Measurements from ENCODE around the gene TMEM184A.

Gene TMEM184A

GRCh38 chr7:1546909-1547776, 8.9 kb downstream of the TMEM184A start:
- H3K18ac ChIP-seq (ENCODE audit: low read length), result no peak overlapping the region
- no peak overlapping the region for H4K8ac ChIP-seq (ENCODE audit: low read depth, low read length)
- peaks cover 2 to 6% of the 10 kb centered on the region in 2 experiments for H3K4me1 ChIP-seq (ENCODE audit: control insufficient read depth in 1 of 2, insufficient read depth in 2 of 2, low read length in 2 of 2)
- no peak overlapping the region for H3K4me3 ChIP-seq (ENCODE audit: low read depth, low read length)
- no peak overlapping the region for H3K9ac ChIP-seq (ENCODE audit: low read length)
- H3K27me3 ChIP-seq (ENCODE audit: insufficient read depth, low read length), result no peaks in the 10 kb centered on the region
- no peak overlapping the region for H4K12ac ChIP-seq (ENCODE audit: low read depth, low read length)
- no peak overlapping the region for H2AK5ac ChIP-seq (ENCODE audit: low read length)
- H3K14ac ChIP-seq (ENCODE audit: low read length), result no peak overlapping the region
- H3K79me2 ChIP-seq (ENCODE audit: control insufficient read depth, insufficient read depth, low read length, poor library complexity), result no peaks in the 10 kb centered on the region
- no peak overlapping the region for H2BK5ac ChIP-seq (ENCODE audit: low read depth, low read length, poor library complexity)
- no peak overlapping the region for H3K23ac ChIP-seq (ENCODE audit: low read length)
- no peak overlapping the region for H2BK12ac ChIP-seq (ENCODE audit: low read length)
- H3K27ac ChIP-seq (ENCODE audit: low read depth, low read length), result no peak overlapping the region
- no CpG with 5 or more reads among the region's 41 CpGs for WGBS (ENCODE audit: extremely low coverage, insufficient coverage, insufficient read length)
- no peak overlapping the region for H2AFZ ChIP-seq (ENCODE audit: insufficient read depth, low read length, poor library complexity)
- H3K4me2 ChIP-seq (ENCODE audit: low read length), result no peak overlapping the region
- no peak overlapping the region for H2BK120ac ChIP-seq (ENCODE audit: insufficient read depth, low read length, poor library complexity)
- peaks cover 34 to 39% of the 10 kb centered on the region in 2 experiments for H3K36me3 ChIP-seq (ENCODE audit: control insufficient read depth in 1 of 2, insufficient read depth in 2 of 2, low read length in 2 of 2)
- no peak overlapping the region for H3K4ac ChIP-seq (ENCODE audit: low read depth, low read length)
- no peak for DNase-seq
- no peaks in the 10 kb centered on the region for H3K79me1 ChIP-seq (ENCODE audit: low read length)
- no peak overlapping the region for H4K91ac ChIP-seq (ENCODE audit: low read depth, low read length)
- H3K9me3 ChIP-seq (ENCODE audit: insufficient read depth, low read depth, low read length), result no peaks in the 10 kb centered on the region

GRCh38 chr7:1546274-1546908, 9.6 kb downstream of the TMEM184A start:
- no peaks in the 10 kb centered on the region for H3K9me3 ChIP-seq (ENCODE audit: insufficient read depth, low read depth, low read length)
- H3K9ac ChIP-seq (ENCODE audit: low read length), result no peak overlapping the region

GRCh38 chr7:1545417-1546246, 10.4 kb downstream of the TMEM184A start:
- WGBS (ENCODE audit: extremely low coverage, insufficient coverage, insufficient read length), result no CpG with 5 or more reads among the region's 40 CpGs
- H3K4me2 ChIP-seq (ENCODE audit: low read length), result no peak overlapping the region

More at GRCh38 chr7:1546274-1546908, 9.6 kb downstream of the TMEM184A start:
- no peak overlapping the region for H3K4me2 ChIP-seq (ENCODE audit: low read length)
- peaks cover 2 to 6% of the 10 kb centered on the region in 2 experiments for H3K4me1 ChIP-seq (ENCODE audit: control insufficient read depth in 1 of 2, insufficient read depth in 2 of 2, low read length in 2 of 2)
- no peak overlapping the region for H3K27ac ChIP-seq (ENCODE audit: low read depth, low read length)
- no peak overlapping the region for H4K8ac ChIP-seq (ENCODE audit: low read depth, low read length)
- H3K23ac ChIP-seq (ENCODE audit: low read length), result no peak overlapping the region
- no peak overlapping the region for H2AK5ac ChIP-seq (ENCODE audit: low read length)
- no peaks in the 10 kb centered on the region for H3K27me3 ChIP-seq (ENCODE audit: insufficient read depth, low read length)
- H2BK5ac ChIP-seq (ENCODE audit: low read depth, low read length, poor library complexity), result no peak overlapping the region
- no peaks in the 10 kb centered on the region for H3K79me2 ChIP-seq (ENCODE audit: control insufficient read depth, insufficient read depth, low read length, poor library complexity)
- H4K91ac ChIP-seq (ENCODE audit: low read depth, low read length), result no peak overlapping the region
- H3K14ac ChIP-seq (ENCODE audit: low read length), result no peak overlapping the region
- no peak overlapping the region for H3K4ac ChIP-seq (ENCODE audit: low read depth, low read length)
- peaks cover 40 to 45% of the 10 kb centered on the region in 2 experiments for H3K36me3 ChIP-seq (ENCODE audit: control insufficient read depth in 1 of 2, insufficient read depth in 2 of 2, low read length in 2 of 2)
- no peak overlapping the region for H2BK120ac ChIP-seq (ENCODE audit: insufficient read depth, low read length, poor library complexity)
- DNase-seq, result no peak
- no peaks in the 10 kb centered on the region for H3K79me1 ChIP-seq (ENCODE audit: low read length)
- no peak overlapping the region for H2AFZ ChIP-seq (ENCODE audit: insufficient read depth, low read length, poor library complexity)
- no peak overlapping the region for H2BK12ac ChIP-seq (ENCODE audit: low read length)
- no CpG with 5 or more reads among the region's 28 CpGs for WGBS (ENCODE audit: extremely low coverage, insufficient coverage, insufficient read length)
- H3K4me3 ChIP-seq (ENCODE audit: low read depth, low read length), result no peak overlapping the region
- H4K12ac ChIP-seq (ENCODE audit: low read depth, low read length), result no peak overlapping the region
- no peak overlapping the region for H3K18ac ChIP-seq (ENCODE audit: low read length)

GRCh38 chr7:1544896-1545416, 11.0 kb downstream of the TMEM184A start:
- H3K27me3 ChIP-seq (ENCODE audit: insufficient read depth, low read length), result no peaks in the 10 kb centered on the region
- H2AK5ac ChIP-seq (ENCODE audit: low read length), result no peak overlapping the region
- no peak overlapping the region for H3K18ac ChIP-seq (ENCODE audit: low read length)
- no peak overlapping the region for H3K23ac ChIP-seq (ENCODE audit: low read length)
- peaks cover 50 to 53% of the 10 kb centered on the region in 2 experiments for H3K36me3 ChIP-seq (ENCODE audit: control insufficient read depth in 1 of 2, insufficient read depth in 2 of 2, low read length in 2 of 2)
- no peak overlapping the region for H4K12ac ChIP-seq (ENCODE audit: low read depth, low read length)
- no peaks in the 10 kb centered on the region for H3K79me1 ChIP-seq (ENCODE audit: low read length)
- no peak overlapping the region for H3K9ac ChIP-seq (ENCODE audit: low read length)
- no peak overlapping the region for H4K91ac ChIP-seq (ENCODE audit: low read depth, low read length)
- DNase-seq, result no peak
- no peak overlapping the region for H2BK5ac ChIP-seq (ENCODE audit: low read depth, low read length, poor library complexity)
- no peak overlapping the region for H2AFZ ChIP-seq (ENCODE audit: insufficient read depth, low read length, poor library complexity)
- H3K4me2 ChIP-seq (ENCODE audit: low read length), result no peak overlapping the region
- no peaks in the 10 kb centered on the region for H3K9me3 ChIP-seq (ENCODE audit: insufficient read depth, low read depth, low read length)
- WGBS (ENCODE audit: extremely low coverage, insufficient coverage, insufficient read length), result no CpG with 5 or more reads among the region's 16 CpGs
- no peaks in the 10 kb centered on the region for H3K79me2 ChIP-seq (ENCODE audit: control insufficient read depth, insufficient read depth, low read length, poor library complexity)
- H3K4me3 ChIP-seq (ENCODE audit: low read depth, low read length), result no peak overlapping the region
- no peak overlapping the region for H2BK12ac ChIP-seq (ENCODE audit: low read length)
- no peak overlapping the region for H3K14ac ChIP-seq (ENCODE audit: low read length)
- no peak overlapping the region for H2BK120ac ChIP-seq (ENCODE audit: insufficient read depth, low read length, poor library complexity)
- H3K4me1 ChIP-seq (ENCODE audit: control insufficient read depth in 1 of 2, insufficient read depth in 2 of 2, low read length in 2 of 2), result peaks cover 2 to 6% of the 10 kb centered on the region in 2 experiments
- H3K4ac ChIP-seq (ENCODE audit: low read depth, low read length), result no peak overlapping the region
- H4K8ac ChIP-seq (ENCODE audit: low read depth, low read length), result no peak overlapping the region
- H3K27ac ChIP-seq (ENCODE audit: low read depth, low read length), result no peak overlapping the region

More at GRCh38 chr7:1545417-1546246, 10.4 kb downstream of the TMEM184A start:
- Histone ChIP-seq H3K79me1 (ENCODE audit: low read length) (no peaks in the 10 kb centered on the region), H2BK5ac (ENCODE audit: low read depth, low read length, poor library complexity) (no peak overlapping the region), H2BK12ac (ENCODE audit: low read length) (no peak overlapping the region), H3K4me3 (ENCODE audit: low read depth, low read length) (no peak overlapping the region), H3K18ac (ENCODE audit: low read length) (no peak overlapping the region), H3K27me3 (ENCODE audit: insufficient read depth, low read length) (no peaks in the 10 kb centered on the region), H4K8ac (ENCODE audit: low read depth, low read length) (no peak overlapping the region), H3K14ac (ENCODE audit: low read length) (no peak overlapping the region), H3K27ac (ENCODE audit: low read depth, low read length) (no peak overlapping the region), H4K91ac (ENCODE audit: low read depth, low read length) (no peak overlapping the region), H3K9me3 (ENCODE audit: insufficient read depth, low read depth, low read length) (no peaks in the 10 kb centered on the region), H4K12ac (ENCODE audit: low read depth, low read length) (no peak overlapping the region), H3K4ac (ENCODE audit: low read depth, low read length) (no peak overlapping the region), H2AK5ac (ENCODE audit: low read length) (no peak overlapping the region), H3K4me1 (ENCODE audit: control insufficient read depth in 1 of 2, insufficient read depth in 2 of 2, low read length in 2 of 2) (peaks cover 2 to 6% of the 10 kb centered on the region in 2 experiments), H3K36me3 (ENCODE audit: control insufficient read depth in 1 of 2, insufficient read depth in 2 of 2, low read length in 2 of 2) (peaks cover 47 to 51% of the 10 kb centered on the region in 2 experiments), H2BK120ac (ENCODE audit: insufficient read depth, low read length, poor library complexity) (no peak overlapping the region), H3K23ac (ENCODE audit: low read length) (no peak overlapping the region), H2AFZ (ENCODE audit: insufficient read depth, low read length, poor library complexity) (no peak overlapping the region), H3K79me2 (ENCODE audit: control insufficient read depth, insufficient read depth, low read length, poor library complexity) (no peaks in the 10 kb centered on the region), H3K9ac (ENCODE audit: low read length) (no peak overlapping the region)
- no peak for DNase-seq
